GM19324 (cell line): ENCODE measurements around the gene RBMS2.
A peak's percentile ranks its signal among the peaks of the same experiment; 100 is the strongest.
"Not testable (repeated sequence)": the region's sequence is repeated elsewhere in the genome, so short reads cannot be mapped to it uniquely, and the experiment has no call there.

Experiments
- ATAC-seq: cut with Tn5 transposase; IDR thresholded peaks from one replicate; pipeline ENCODE4 v1.9.1; 2021; ENCODE audit warnings: mild to moderate bottlenecking, moderate library complexity; ENCODE audit not compliant: unreplicated experiment, low FRiP score

The RBMS2 gene

GRCh38 chr12:56514014-56514318 is 7.7 kb upstream of the RBMS2 start:
- ATAC-seq, result not testable (repeated sequence)

GRCh38 chr12:56517854-56518253 is 3.8 kb upstream of the RBMS2 start:
- ATAC-seq, result no peak

- no peak for ATAC-seq
Measured at GRCh38 chr12:56518570-56518969, 3.0 kb upstream of the RBMS2 start.

GRCh38 chr12:56520048-56520447 is 1.6 kb upstream of the RBMS2 start:
- ATAC-seq, result no peak

- no peak for ATAC-seq
Measured at GRCh38 chr12:56520506-56520905, 1.1 kb upstream of the RBMS2 start.

- no peak for ATAC-seq
Measured at GRCh38 chr12:56521209-56521589, 421 bp upstream of the RBMS2 start.

GRCh38 chr12:56522411-56523193 is 982 bp downstream of the RBMS2 start:
- no peak for ATAC-seq

- no peak for ATAC-seq
Measured at GRCh38 chr12:56528846-56529245, 7.2 kb downstream of the RBMS2 start.

- no peak for ATAC-seq
Measured at GRCh38 chr12:56529656-56530055, 8.0 kb downstream of the RBMS2 start.

- no peak for ATAC-seq
Measured at GRCh38 chr12:56530390-56531055, 8.9 kb downstream of the RBMS2 start.

- ATAC-seq, result no peak
Measured at GRCh38 chr12:56537546-56537945, 15.9 kb downstream of the RBMS2 start.

- ATAC-seq, result no peak
Measured at GRCh38 chr12:56541631-56542030, 20.0 kb downstream of the RBMS2 start.

- no peak for ATAC-seq
Measured at GRCh38 chr12:56542164-56542563, 20.5 kb downstream of the RBMS2 start.

GRCh38 chr12:56545023-56545604 is 23.5 kb downstream of the RBMS2 start:
- no peak for ATAC-seq

- no peak for ATAC-seq
Measured at GRCh38 chr12:56546680-56547079, 25.1 kb downstream of the RBMS2 start.

- no peak for ATAC-seq
Measured at GRCh38 chr12:56551070-56551469, 29.4 kb downstream of the RBMS2 start.

GRCh38 chr12:56565510-56566101 is 44.0 kb downstream of the RBMS2 start:
- peak; percentile 65 for ATAC-seq

- ATAC-seq, result no peak
Measured at GRCh38 chr12:56568146-56568545, 46.5 kb downstream of the RBMS2 start.

- no peak for ATAC-seq
Measured at GRCh38 chr12:56571121-56571520, 49.5 kb downstream of the RBMS2 start.

- ATAC-seq, result no peak
Measured at GRCh38 chr12:56572288-56572687, 50.7 kb downstream of the RBMS2 start.

GRCh38 chr12:56574210-56574609 is 52.6 kb downstream of the RBMS2 start:
- no peak for ATAC-seq

- ATAC-seq, result not testable (repeated sequence)
Measured at GRCh38 chr12:56577248-56577647, 55.6 kb downstream of the RBMS2 start.
